HEK293 (cell line): ENCODE data around the gene PCBD1.

Experiments used
- CTCF ChIP-seq: fragments of 450-650 bp; formaldehyde crosslinking; IDR thresholded peaks from 2 replicates; pipeline ENCODE4 v1.5.1; 2016; ENCODE audit warnings: missing biosample characterization, missing genetic modification characterization
- OSR2 ChIP-seq: fragments of 450-650 bp; formaldehyde crosslinking; IDR thresholded peaks from 2 replicates; pipeline ENCODE4 v1.5.1; 2016; ENCODE audit warnings: missing biosample characterization, missing genetic modification characterization
- RBAK ChIP-seq: fragments of 450-650 bp; formaldehyde crosslinking; IDR thresholded peaks from 2 replicates; pipeline ENCODE4 v1.5.1; 2016; ENCODE audit warnings: missing biosample characterization, missing genetic modification characterization
- REST ChIP-seq: fragments of 450-650 bp; formaldehyde crosslinking; IDR thresholded peaks from 2 replicates; pipeline ENCODE4 v1.5.1; 2016; ENCODE audit warnings: missing biosample characterization, missing genetic modification characterization
- TRIM28 ChIP-seq: IDR thresholded peaks from 2 replicates; pipeline ENCODE4 v1.6.1; 2011; ENCODE audit warnings: low read length, control low read depth, borderline replicate concordance
- TSHZ1 ChIP-seq: fragments of 450-650 bp; formaldehyde crosslinking; IDR thresholded peaks from 2 replicates; pipeline ENCODE4 v1.5.1; 2016; ENCODE audit warnings: missing biosample characterization, missing genetic modification characterization, borderline replicate concordance
- YY1 ChIP-seq: fragments of 450-650 bp; formaldehyde crosslinking; IDR thresholded peaks from 2 replicates; pipeline ENCODE4 v1.5.1; 2018; ENCODE audit warnings: missing biosample characterization, missing genetic modification characterization
- ZFP3 ChIP-seq: fragments of 450-650 bp; formaldehyde crosslinking; IDR thresholded peaks from 2 replicates; pipeline ENCODE4 v1.5.1; 2016; ENCODE audit warnings: low read depth, missing biosample characterization, missing genetic modification characterization
- ZNF10 ChIP-seq: fragments of 450-650 bp; formaldehyde crosslinking; IDR thresholded peaks from 2 replicates; pipeline ENCODE4 v1.5.1; 2017; ENCODE audit warnings: missing biosample characterization, missing genetic modification characterization
- ZNF140 ChIP-seq: fragments of 450-650 bp; formaldehyde crosslinking; IDR thresholded peaks from 2 replicates; pipeline ENCODE4 v1.5.1; 2016; ENCODE audit warnings: missing biosample characterization, missing genetic modification characterization
- ZNF175 ChIP-seq: fragments of 450-650 bp; formaldehyde crosslinking; IDR thresholded peaks from 2 replicates; pipeline ENCODE4 v1.5.1; 2016; ENCODE audit warnings: missing biosample characterization, missing genetic modification characterization
- ZNF398 ChIP-seq: fragments of 450-650 bp; formaldehyde crosslinking; IDR thresholded peaks from 2 replicates; pipeline ENCODE4 v1.5.1; 2017; ENCODE audit warnings: missing biosample characterization, missing genetic modification characterization
- ZNF530 ChIP-seq: fragments of 450-650 bp; formaldehyde crosslinking; IDR thresholded peaks from 2 replicates; pipeline ENCODE4 v1.5.1; 2016; ENCODE audit warnings: low read depth, missing biosample characterization, missing genetic modification characterization

- no peak for TF ChIP-seq TSHZ1
- no peak for TF ChIP-seq CTCF (tag by site-specific recombination)
- TF ChIP-seq RBAK (tag by site-specific recombination) = no peak
- TF ChIP-seq YY1 = no peak
- no peak for TF ChIP-seq OSR2
- TF ChIP-seq ZNF175 (tag by site-specific recombination) = no peak
- no peak for TF ChIP-seq ZNF10
- TF ChIP-seq ZNF530 (tag by site-specific recombination) = no peak
- TF ChIP-seq ZNF140 (tag by site-specific recombination) = no peak
- TF ChIP-seq ZNF398 (tag by site-specific recombination) = no peak
- TF ChIP-seq ZFP3 (tag by site-specific recombination) = no peak
- no peak for TF ChIP-seq TRIM28
- TF ChIP-seq REST (tag by site-specific recombination) = no peak
Observed at GRCh38 chr10:70935125-70935625, 46.8 kb upstream of the PCBD1 start.
